Stimulated activated naive CD8-positive, alpha-beta T cell treated with anti-CD3 and anti-CD28 coated beads, Interleukin-15, Interleukin-2, amounts not matched to agents 100 U/mL and 50 U/mL, for 24 hours (primary cell): ENCODE measurements around the gene DNAH8.

Source experiments
- ATAC-seq: fragments of 150-1000 bp; cut with Tn5 transposase; one replicate; pipeline ENCODE4 v1.10.0; 2021
- DNase-seq: peaks from one replicate; pipeline ENCODE4 v3.0.0; 2021

DNAH8 gene

GRCh38 chr6:38797391-38797790 lies 82.3 kb downstream of the DNAH8 start:
- no peak for ATAC-seq
- no peak for DNase-seq

- DNase-seq (no peak), ATAC-seq (no peak)
Observed at GRCh38 chr6:38799529-38800184, 84.5 kb downstream of the DNAH8 start.

DNA sequence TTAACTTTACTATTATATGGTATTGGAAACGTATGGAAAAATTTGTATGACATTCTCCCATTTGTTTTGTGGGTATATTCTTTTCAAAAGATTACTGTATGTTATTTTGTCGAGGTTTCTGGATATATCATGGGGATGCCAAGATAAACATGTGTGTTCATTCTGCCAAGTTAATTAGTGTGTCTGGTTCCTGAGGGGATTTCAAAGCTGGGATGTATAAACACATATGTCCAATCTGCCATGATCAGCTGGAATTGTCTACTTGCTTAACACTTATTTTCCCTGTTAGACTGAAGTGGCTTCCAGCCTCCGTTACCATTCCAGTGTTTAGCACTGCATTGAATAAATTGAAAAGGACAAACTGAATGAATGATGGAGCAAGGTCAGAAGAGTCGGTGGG lies 86.2 kb downstream of the DNAH8 start:
- no peak for DNase-seq
- no peak for ATAC-seq

- ATAC-seq, result no peak
Observed at GRCh38 chr6:38802497-38802896, 87.4 kb downstream of the DNAH8 start.

GRCh38 chr6:38803129-38803528 lies 88.0 kb downstream of the DNAH8 start:
- ATAC-seq (no peak), DNase-seq (no peak)

More at GRCh38 chr6:38802497-38802896, 87.4 kb downstream of the DNAH8 start:
- no peak for DNase-seq

GRCh38 chr6:38804358-38804757 lies 89.2 kb downstream of the DNAH8 start:
- ATAC-seq (no peak), DNase-seq (no peak)

DNA sequence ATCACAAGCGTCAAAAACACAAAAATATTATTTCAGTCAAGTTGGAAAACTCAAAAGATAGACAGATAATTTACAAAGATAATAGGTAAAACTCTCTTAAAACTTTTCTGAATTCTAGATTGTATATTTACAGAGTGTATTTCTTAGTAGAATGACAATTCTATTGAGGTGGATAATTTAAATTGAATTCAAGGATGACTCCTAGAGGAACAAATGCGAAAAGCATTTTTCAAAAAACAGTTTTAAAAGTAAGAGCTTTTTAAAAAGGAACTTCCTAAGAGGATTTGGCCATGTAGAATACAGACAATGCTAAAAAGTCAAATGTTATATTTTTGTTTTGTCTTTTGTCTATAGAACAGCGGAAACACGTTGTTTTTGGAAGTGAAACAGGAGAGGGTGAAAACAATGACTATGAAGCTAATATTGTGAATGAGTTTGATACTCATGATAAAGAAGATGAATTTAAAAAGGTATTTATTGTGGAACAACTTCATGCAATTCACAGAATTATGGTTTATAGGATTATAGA lies 90.1 kb downstream of the DNAH8 start:
- ATAC-seq (no peak), DNase-seq (no peak)

GRCh38 chr6:38805692-38806091 lies 90.6 kb downstream of the DNAH8 start:
- DNase-seq, result no peak
- ATAC-seq, result no peak

- ATAC-seq, result no peak
- DNase-seq, result no peak
Observed at GRCh38 chr6:38806271-38806670, 91.2 kb downstream of the DNAH8 start.

GRCh38 chr6:38806833-38807232 lies 91.7 kb downstream of the DNAH8 start:
- no peak for ATAC-seq
- DNase-seq, result no peak

DNA sequence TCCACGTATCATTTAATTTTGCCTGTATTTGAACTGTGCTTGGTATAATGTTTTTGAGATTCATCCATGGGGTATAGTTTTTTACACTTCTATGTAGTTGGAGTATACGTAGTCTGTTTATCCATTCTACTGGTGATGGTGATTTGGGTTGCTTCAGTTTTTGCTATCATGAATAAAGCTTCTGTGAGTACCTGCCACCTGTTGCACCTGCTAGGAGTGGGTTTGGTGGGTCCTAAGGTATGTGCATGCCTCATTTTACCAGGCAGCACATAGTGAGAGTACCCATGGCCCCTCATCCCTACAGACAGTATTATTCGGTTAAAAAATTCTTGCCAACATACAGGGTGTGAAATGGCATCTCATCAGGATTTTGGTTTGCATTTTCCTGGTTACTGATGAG lies 92.9 kb downstream of the DNAH8 start:
- ATAC-seq (no peak), DNase-seq (no peak)

GRCh38 chr6:38813041-38813823 lies 98.1 kb downstream of the DNAH8 start:
- DNase-seq (no peak), ATAC-seq (no peak)

DNA sequence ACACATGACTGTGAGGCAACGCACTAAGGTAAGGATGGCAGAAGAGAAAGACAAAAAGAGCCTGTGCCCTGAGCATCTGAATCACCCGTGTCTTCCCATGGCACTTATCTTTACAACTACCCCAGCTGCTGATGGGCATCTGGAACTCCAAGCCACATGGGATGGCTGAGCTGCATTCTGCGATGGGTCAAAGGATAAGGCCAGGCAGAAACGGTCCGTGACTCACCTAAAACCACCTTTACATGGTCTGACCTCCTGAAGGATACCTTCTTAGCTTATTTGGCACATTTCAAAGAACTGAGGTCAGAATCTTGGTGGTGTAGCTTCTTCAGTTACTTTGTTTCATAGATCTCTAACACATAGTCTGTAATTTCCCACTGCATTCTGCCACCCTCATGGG lies 99.7 kb downstream of the DNAH8 start:
- ATAC-seq, result no peak
- no peak for DNase-seq

DNA sequence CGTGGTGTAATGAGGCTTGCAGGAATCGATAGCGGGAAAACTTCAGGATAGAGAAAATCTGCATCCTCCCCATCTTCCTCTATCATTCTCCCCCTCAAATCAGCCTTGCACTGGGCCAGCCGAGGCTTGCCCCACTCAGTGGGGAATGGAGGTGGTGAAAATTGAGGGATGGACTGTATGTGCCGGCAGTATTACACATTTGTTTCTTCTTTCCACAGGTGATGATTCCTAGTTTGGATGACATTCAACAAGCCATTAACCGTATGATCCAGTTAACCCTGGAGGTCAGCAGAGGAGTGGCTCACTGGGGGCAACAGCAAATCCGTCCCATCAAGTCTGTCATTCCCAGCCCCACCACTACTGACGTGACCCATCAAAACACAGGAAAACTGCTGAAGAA lies 100.1 kb downstream of the DNAH8 start:
- no peak for DNase-seq
- no peak for ATAC-seq

GRCh38 chr6:38818691-38819090 lies 103.6 kb downstream of the DNAH8 start:
- no peak for DNase-seq

DNA sequence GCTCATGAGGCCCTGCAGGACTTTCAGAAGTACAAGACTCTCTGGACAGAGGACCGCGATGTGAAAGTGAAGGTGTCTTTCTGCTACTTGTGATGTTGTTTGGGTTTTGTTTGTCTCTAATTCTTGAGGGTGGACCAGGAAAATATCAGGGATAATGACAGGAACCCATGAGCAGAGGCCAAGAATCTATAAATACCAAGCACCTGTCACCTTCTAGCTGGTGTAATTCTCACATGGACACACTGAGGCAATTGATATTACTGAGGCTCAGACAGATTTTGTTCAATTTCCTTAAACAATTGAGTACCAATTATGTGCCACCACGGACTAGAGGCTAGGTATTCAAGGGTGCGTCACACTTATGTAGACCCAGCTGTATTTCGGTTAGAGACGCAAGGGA lies 107.9 kb downstream of the DNAH8 start:
- ATAC-seq (no peak), DNase-seq (no peak)

More at GRCh38 chr6:38818691-38819090, 103.6 kb downstream of the DNAH8 start:
- no peak for ATAC-seq

DNA sequence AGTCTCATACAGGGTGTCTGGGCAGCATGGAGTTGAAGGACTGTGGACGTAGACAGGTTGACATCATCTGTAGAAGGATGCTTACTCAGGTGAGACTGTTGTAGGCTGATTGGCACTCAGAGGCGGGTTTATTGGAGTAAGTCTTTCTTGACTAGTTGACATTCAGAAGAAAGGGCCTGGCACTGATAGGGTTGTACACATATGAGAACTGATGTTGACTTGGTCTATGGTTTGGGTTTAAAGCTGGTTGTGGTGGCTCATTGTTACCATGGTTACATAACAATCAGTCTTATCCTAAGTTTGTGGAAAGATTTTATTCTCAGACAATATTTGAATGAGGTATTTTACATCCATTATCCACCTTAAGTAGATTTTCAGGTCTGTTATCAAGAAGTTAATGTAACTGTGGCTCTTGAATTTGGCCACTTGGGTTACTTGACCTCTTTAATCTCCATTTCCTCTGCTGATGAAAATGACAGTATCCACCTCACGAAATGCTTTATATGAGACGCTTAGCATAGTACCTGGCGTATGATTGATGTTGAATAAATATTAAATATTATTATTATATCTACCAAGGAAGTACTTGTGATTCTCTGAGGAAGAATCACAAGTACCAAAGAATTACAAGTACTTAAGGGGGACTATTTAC lies 109.3 kb downstream of the DNAH8 start:
- no peak for ATAC-seq
- DNase-seq, result no peak

GRCh38 chr6:38827024-38827423 lies 111.9 kb downstream of the DNAH8 start:
- ATAC-seq (no peak), DNase-seq (no peak)

- ATAC-seq (no peak), DNase-seq (no peak)
Observed at GRCh38 chr6:38831865-38832264, 116.8 kb downstream of the DNAH8 start.

- no peak for ATAC-seq
- no peak for DNase-seq
Observed at GRCh38 chr6:38833320-38833719, 118.2 kb downstream of the DNAH8 start.

DNA sequence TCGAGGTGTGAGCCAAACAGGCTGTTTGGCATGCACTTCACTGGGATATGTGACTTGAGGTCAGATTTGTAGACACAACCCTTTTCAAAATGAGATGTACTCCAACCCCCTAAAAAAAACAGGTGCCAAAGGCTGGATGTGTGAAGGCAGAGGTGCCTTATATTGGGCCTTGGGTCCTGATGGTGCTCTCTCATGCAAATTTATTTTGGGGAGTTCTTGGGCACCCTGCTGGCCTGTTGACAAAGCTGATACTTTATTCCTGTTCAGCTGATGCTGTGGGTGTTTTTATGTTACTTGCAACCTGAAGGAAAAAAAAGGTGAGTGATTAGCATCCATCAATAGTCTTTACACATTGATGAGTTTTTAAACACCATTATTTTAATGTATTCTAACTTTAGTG lies 121.5 kb downstream of the DNAH8 start:
- ATAC-seq (no peak), DNase-seq (no peak)

GRCh38 chr6:38837101-38837500 lies 122.0 kb downstream of the DNAH8 start:
- ATAC-seq, result no peak
- DNase-seq, result no peak

DNA sequence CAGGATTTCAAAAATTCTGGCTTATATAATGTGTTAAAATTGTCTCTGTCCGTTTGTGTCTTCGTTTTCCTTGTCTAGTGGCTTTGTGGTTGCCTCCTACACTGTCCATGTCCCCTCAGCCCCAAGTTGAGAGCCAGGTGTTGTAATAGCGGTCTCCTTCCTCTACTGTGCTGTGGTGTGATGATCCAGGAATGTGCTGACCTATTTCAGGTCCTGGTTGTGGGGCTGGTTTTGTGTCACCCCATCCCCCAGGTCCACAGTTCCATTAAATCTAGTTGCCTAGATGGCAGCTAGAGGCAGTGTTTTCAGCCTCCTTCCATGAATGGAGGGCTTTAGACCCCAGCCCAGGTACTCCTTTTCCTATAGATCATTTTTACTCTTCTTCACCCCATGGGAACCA lies 128.7 kb downstream of the DNAH8 start:
- DNase-seq (no peak), ATAC-seq (no peak)
